ENCODE measurements around the gene SLC27A1.

The SLC27A1 gene

DNA sequence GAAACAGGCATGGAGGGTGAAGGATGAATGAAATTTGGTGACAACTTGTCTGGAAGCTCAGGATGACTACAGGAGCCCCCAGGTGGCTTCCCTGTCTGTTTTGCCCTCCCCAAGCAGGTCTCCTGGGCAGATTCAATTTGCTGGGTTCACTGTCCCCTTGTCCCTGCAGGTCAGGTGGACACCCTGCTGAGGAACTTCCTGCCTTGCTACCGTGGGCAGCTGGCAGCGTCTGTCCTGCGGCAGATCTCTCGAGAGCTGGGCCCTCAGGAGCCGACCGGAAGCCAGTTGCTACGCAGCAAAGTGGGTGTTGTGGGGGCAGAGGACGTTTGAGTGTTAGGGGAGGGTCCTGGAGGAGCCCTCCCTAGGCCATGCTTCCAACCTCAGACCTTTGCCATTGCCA, 60.3 kb downstream of the SLC27A1 start:
- DNase-seq (ENCODE audit: low spot score in 2 of 2) = no peak
- H3K27me3 Mint-ChIP-seq = no peaks in the 10 kb centered on the region

DNA sequence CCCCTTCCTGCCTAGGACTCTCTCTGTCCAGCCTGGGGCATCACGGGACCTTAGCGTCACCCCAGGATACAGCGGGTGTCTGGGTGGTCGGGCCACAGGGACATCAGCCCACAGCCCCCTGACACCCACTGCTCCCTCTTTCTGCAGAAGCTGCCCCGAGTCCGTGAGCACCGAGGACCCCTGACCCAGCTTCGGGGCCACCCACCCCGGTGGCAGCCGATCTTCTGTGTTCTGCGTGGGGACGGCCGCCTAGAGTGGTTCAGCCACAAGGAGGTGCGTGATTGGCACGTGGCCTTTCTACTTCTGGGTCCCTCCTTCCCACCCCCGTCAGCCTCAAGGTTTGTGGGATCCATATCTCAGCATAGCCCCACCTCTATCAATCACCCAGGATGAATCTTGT, 61.8 kb downstream of the SLC27A1 start:
- no peak overlapping the region for H3K27ac Mint-ChIP-seq (ENCODE audit: low read depth)
- no peak for ATAC-seq (replicated peaks; ENCODE audit: extremely low read depth, poor library complexity, severe bottlenecking)
- DNase-seq (ENCODE audit: low spot score in 2 of 2) = no peak
- H3K4me1 Mint-ChIP-seq = no peaks in the 10 kb centered on the region
- H3K27me3 Mint-ChIP-seq = no peaks in the 10 kb centered on the region
- no peaks in the 10 kb centered on the region for H3K9me3 Mint-ChIP-seq
- H3K36me3 Mint-ChIP-seq (ENCODE audit: insufficient read depth) = peaks cover 4% of the 10 kb centered on the region
- H3K4me3 Mint-ChIP-seq = no peak overlapping the region

More for the DNA sequence above, 60.3 kb downstream of the SLC27A1 start:
- no peak for ATAC-seq (replicated peaks; ENCODE audit: extremely low read depth, poor library complexity, severe bottlenecking)
- H3K27ac Mint-ChIP-seq (ENCODE audit: low read depth) = peak overlapping the region; percentile 57
- no peaks in the 10 kb centered on the region for H3K9me3 Mint-ChIP-seq
- H3K4me1 Mint-ChIP-seq = no peaks in the 10 kb centered on the region
- no peak overlapping the region for H3K4me3 Mint-ChIP-seq
- peaks cover 2% of the 10 kb centered on the region for H3K36me3 Mint-ChIP-seq (ENCODE audit: insufficient read depth)

DNA sequence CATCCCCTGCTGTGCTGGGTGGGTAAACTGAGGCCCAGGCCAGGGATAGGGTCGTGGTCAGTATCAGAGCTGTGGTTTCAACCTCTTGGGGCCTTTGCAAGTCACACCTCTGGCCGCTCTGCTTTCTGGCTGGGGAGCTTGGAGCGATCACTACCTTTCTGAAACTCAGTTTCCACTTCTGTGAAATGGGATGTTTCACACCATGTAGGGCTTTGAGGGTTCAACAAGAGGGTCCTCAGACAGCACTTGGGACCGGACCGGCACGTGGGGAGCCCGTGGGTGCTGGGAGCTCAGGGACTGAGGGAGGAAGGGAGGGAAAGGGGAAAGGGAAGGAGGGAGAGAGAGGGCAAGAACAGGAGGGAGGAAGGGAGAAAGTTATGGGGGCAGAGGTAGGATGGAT, 62.2 kb downstream of the SLC27A1 start:
- Mint-ChIP-seq H3K4me3 (no peak overlapping the region), H3K27ac (ENCODE audit: low read depth) (no peak overlapping the region), H3K36me3 (ENCODE audit: insufficient read depth) (peaks cover 4% of the 10 kb centered on the region), H3K4me1 (peaks cover under 1% of the 10 kb centered on the region), H3K27me3 (no peaks in the 10 kb centered on the region), H3K9me3 (no peaks in the 10 kb centered on the region)
- no peak for DNase-seq (ENCODE audit: low spot score in 2 of 2)
- ATAC-seq (replicated peaks; ENCODE audit: extremely low read depth, poor library complexity, severe bottlenecking) = no peak

DNA sequence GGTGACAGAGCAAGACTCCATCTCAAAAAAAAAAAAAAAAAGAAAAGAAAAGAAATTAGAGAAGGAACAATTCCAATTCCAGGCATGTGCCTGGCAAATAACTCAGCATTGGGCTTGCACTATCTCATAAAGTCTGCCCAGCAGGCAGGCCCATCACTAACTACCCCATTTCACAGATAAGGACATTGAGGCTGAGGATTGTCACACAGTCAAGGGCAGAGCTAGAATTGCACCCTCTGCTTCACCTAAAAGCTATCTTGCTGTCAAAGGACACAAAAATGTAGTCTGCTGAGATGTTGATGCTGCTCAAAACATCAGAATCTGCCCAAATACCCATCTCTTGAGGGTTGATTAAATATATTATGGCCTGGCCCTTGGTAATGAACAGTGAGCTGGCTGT, 64.4 kb downstream of the SLC27A1 start:
- DNase-seq (ENCODE audit: low spot score in 2 of 2) (no peak), ATAC-seq (replicated peaks; ENCODE audit: extremely low read depth, poor library complexity, severe bottlenecking) (no peak)
- Mint-ChIP-seq H3K9me3 (no peaks in the 10 kb centered on the region), H3K27me3 (no peaks in the 10 kb centered on the region), H3K4me1 (peaks cover 19% of the 10 kb centered on the region), H3K4me3 (no peak overlapping the region), H3K36me3 (ENCODE audit: insufficient read depth) (peaks cover 7% of the 10 kb centered on the region), H3K27ac (ENCODE audit: low read depth) (no peak overlapping the region)

DNA sequence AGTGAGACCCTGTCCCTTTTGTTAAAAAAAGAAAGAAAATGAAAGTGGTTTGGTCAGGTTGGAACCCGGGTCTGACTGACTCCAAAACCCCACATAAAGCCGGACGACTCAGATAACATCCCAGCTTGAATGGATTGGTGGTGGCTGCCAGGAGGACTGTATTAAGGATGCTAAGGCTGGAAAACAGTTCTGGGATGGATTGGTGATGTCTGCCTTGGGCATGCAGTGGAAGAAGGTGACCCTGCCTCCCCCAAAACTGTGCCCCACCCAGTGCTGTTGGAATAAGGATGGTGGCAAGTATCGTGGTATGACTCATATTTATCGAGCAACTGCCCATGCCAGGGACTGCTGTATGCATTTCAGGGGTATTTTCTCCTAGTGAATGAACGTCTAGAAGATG, 66.6 kb downstream of the SLC27A1 start:
- no peaks in the 10 kb centered on the region for H3K9me3 Mint-ChIP-seq
- no peak for ATAC-seq (replicated peaks; ENCODE audit: extremely low read depth, poor library complexity, severe bottlenecking)
- no peak overlapping the region for H3K4me3 Mint-ChIP-seq
- H3K4me1 Mint-ChIP-seq = peaks cover 20% of the 10 kb centered on the region
- H3K36me3 Mint-ChIP-seq (ENCODE audit: insufficient read depth) = peaks cover 7% of the 10 kb centered on the region
- no peak overlapping the region for H3K27ac Mint-ChIP-seq (ENCODE audit: low read depth)
- DNase-seq (ENCODE audit: low spot score in 2 of 2) = no peak
- no peaks in the 10 kb centered on the region for H3K27me3 Mint-ChIP-seq

DNA sequence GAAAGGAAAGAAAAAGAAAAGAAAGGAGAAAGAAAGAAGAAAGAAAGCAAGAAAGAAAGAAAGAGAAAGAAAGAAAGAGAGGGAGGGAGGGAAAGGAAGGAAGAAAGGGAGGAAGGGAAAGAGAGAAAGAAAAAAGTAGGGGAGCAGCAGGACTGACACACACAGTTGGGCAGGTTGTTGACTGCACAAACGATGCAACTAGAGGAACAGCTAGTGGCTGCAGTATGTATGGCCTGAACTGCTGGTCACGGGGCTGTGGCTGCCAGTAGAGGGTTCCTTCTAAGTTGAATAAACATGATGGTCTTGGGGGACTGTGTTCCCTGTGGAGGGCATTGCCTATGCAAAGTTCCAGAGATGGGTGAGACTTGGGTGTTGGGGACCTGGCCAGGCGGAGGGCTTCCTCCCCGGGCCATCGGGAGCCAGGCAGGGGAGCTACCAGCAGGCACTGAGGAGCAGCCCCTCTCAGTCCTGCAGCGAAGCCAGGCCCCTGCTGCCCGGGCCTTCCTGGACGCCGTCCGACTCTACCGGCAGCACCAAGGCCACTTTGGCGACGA, 68.4 kb downstream of the SLC27A1 start:
- H3K4me1 Mint-ChIP-seq = peaks cover 20% of the 10 kb centered on the region
- peak overlapping the region; percentile 82 for H3K27ac Mint-ChIP-seq (ENCODE audit: low read depth)
- H3K9me3 Mint-ChIP-seq = no peaks in the 10 kb centered on the region
- H3K27me3 Mint-ChIP-seq = no peaks in the 10 kb centered on the region
- peaks cover 7% of the 10 kb centered on the region for H3K36me3 Mint-ChIP-seq (ENCODE audit: insufficient read depth)
- DNase-seq (ENCODE audit: low spot score in 2 of 2) (no peak), ATAC-seq (replicated peaks; ENCODE audit: extremely low read depth, poor library complexity, severe bottlenecking) (no peak)
- H3K4me3 Mint-ChIP-seq = peak overlapping the region; percentile 89

DNA sequence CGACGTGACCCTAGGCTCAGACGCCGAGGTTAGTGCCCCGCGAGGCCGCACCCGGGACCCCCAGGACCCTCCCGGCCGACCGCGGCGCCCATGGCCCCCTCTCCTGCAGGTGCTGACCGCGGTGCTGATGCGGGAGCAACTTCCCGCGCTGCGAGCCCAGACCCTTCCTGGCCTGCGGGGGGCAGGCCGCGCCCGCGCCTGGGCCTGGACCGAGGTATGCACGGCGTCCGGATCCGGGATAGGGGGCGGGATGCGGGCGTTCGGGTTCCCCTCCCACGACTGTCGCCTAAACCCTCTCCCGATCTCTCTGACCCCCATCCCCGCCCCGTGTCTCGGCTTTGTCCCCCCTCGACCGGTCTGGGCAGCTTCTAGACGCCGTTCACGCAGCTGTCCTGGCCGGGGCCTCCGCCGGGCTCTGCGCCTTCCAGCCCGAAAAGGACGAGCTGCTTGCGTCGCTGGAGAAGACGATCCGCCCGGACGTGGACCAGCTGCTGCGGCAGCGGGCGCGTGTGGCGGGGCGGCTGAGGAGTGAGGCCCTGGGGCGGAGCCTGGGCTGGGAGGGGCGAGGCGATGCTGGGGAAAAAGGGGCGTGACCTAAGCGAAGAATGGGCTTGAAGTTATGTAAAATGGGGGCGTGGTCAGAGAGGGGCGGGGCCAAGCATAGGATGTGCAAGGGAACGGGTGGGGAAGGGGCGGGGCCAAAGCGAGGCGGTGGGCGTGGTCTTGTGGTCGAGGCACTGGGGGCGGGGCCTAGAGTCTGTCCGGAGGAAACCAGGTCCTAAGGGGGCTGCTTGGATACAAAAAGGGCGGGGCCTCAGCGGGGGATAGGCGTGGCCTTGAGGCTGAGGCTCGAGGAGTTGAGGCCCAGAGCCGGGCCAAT, 69.2 kb downstream of the SLC27A1 start:
- no peaks in the 10 kb centered on the region for H3K9me3 Mint-ChIP-seq
- H3K27ac Mint-ChIP-seq (ENCODE audit: low read depth) = peak overlapping the region; percentile 87
- no peaks in the 10 kb centered on the region for H3K27me3 Mint-ChIP-seq

DNA sequence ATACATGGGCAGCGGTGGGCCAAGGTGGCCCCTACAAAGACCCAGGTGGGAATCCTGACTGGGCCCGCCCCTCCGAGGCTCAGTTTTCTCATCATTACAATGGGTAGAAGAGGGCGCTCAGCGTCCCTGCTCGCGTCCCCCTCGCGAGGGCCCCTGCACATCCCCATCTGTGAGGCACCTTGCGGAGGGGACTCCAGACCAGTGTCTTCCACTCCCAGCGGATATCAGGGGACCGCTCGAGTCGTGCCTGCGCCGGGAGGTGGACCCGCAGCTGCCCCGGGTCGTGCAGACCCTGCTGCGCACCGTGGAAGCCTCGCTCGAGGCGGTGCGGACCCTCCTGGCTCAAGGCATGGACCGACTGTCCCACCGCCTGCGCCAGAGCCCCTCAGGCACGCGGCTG, 69.8 kb downstream of the SLC27A1 start:
- no peaks in the 10 kb centered on the region for H3K9me3 Mint-ChIP-seq
- no peak for ATAC-seq (replicated peaks; ENCODE audit: extremely low read depth, poor library complexity, severe bottlenecking)
- no peaks in the 10 kb centered on the region for H3K27me3 Mint-ChIP-seq
- H3K4me1 Mint-ChIP-seq = peaks cover 21% of the 10 kb centered on the region
- peak overlapping the region; percentile 87 for H3K27ac Mint-ChIP-seq (ENCODE audit: low read depth)
- no peak overlapping the region for H3K4me3 Mint-ChIP-seq
- DNase-seq (ENCODE audit: low spot score in 2 of 2) = no peak
- peaks cover 7% of the 10 kb centered on the region for H3K36me3 Mint-ChIP-seq (ENCODE audit: insufficient read depth)

More for the DNA sequence above, 69.2 kb downstream of the SLC27A1 start:
- Mint-ChIP-seq H3K4me3 (peak overlapping the region; percentile 89), H3K4me1 (peaks cover 20% of the 10 kb centered on the region), H3K36me3 (ENCODE audit: insufficient read depth) (peaks cover 7% of the 10 kb centered on the region)
- peak; percentile 90 for ATAC-seq (replicated peaks; ENCODE audit: extremely low read depth, poor library complexity, severe bottlenecking)
- peak; percentile 97 for DNase-seq (ENCODE audit: low spot score in 2 of 2)

DNA sequence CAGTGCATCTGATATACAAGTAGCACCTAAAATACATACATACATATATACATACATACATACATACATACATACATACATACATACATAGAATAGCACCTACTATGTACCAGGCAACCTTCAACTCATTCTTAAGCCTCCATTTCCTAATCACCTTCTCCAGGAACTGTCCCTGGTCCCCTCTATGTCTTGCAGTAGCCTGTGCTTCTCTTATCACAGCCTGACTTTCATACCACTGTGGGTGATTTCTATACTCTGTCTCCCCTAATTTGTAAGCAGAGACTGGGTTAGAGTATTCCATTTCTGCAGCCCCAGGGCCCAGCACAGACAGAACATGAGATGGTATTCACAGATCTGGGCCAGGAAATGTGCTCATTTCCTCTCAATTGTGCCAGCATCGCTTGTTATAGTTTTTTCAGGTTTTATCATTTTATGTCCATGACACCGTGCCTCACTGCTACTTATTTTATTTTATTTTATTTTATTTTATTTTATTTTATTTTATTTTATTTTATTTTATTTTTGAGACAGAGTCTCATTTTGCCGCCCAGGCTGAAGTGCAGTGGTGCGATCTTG, 70.9 kb downstream of the SLC27A1 start:
- Mint-ChIP-seq H3K4me1 (peaks cover 25% of the 10 kb centered on the region), H3K27me3 (no peaks in the 10 kb centered on the region), H3K4me3 (no peak overlapping the region), H3K36me3 (ENCODE audit: insufficient read depth) (peaks cover 7% of the 10 kb centered on the region), H3K27ac (ENCODE audit: low read depth) (no peak overlapping the region), H3K9me3 (no peaks in the 10 kb centered on the region)
- DNase-seq (ENCODE audit: low spot score in 2 of 2) (no peak), ATAC-seq (replicated peaks; ENCODE audit: extremely low read depth, poor library complexity, severe bottlenecking) (no peak)

DNA sequence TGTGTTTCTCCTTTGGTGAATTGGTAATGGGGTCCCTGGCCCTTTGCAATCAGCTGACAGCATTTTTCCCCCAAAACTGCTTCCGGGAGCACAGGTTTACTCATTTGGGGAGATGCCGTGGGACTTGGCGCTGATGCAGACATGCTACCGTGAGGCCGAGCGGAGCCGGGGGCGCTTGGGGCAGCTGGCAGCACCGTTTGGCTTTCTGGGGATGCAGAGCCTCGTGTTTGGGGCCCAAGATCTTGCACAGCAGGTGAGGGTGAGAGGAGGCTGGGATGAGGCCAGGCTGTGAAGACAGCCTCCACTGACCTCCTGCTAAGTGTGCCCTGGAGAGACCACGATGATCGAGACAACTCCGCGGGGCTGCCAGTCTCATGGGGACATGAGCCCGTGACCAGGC, 71.7 kb downstream of the SLC27A1 start:
- no peak overlapping the region for H3K4me3 Mint-ChIP-seq
- peaks cover 7% of the 10 kb centered on the region for H3K36me3 Mint-ChIP-seq (ENCODE audit: insufficient read depth)
- no peak overlapping the region for H3K27ac Mint-ChIP-seq (ENCODE audit: low read depth)
- H3K4me1 Mint-ChIP-seq = peaks cover 25% of the 10 kb centered on the region
- no peaks in the 10 kb centered on the region for H3K27me3 Mint-ChIP-seq
- ATAC-seq (replicated peaks; ENCODE audit: extremely low read depth, poor library complexity, severe bottlenecking) (no peak), DNase-seq (ENCODE audit: low spot score in 2 of 2) (no peak)
- H3K9me3 Mint-ChIP-seq = no peaks in the 10 kb centered on the region

DNA sequence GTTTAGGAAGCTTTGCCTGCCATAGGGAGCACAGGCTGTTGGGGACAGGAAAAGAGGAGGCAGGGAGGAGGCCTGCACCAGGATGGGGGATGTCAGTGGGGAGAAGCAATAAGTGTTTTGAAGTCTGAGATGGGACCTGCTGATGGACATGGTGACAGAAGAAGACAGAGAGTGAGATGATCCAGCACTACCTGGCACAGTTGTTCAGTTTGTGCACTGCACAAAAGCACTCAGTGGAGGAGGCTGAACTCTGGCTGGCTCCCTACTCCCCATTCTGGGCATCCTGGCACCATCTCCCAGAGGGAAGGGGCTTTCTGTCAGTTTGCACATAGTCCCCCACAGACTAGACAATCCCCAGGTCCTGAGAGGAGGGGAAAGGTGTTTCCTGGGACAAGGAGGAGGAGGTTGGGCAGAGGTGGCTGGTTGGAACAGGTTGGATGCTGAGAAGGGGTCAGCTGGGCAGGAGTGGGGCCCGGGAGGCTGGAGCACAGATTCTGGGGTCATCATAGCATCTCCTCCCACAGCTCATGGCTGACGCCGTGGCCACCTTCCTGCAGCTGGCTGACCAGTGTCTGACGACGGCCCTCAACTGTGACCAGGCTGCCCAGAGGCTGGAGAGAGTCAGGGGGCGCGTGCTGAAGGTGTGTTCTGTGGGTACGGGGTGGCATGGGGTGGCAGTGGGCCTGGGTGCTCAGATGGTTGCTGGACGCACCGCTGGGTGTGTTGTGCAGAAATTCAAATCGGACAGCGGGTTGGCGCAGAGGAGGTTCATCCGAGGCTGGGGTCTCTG, 72.7 kb downstream of the SLC27A1 start:
- Mint-ChIP-seq H3K4me3 (no peak overlapping the region), H3K9me3 (no peaks in the 10 kb centered on the region), H3K27ac (ENCODE audit: low read depth) (no peak overlapping the region), H3K36me3 (ENCODE audit: insufficient read depth) (peaks cover 7% of the 10 kb centered on the region), H3K27me3 (no peaks in the 10 kb centered on the region), H3K4me1 (peaks cover 21% of the 10 kb centered on the region)
- no peak for DNase-seq (ENCODE audit: low spot score in 2 of 2)
- no peak for ATAC-seq (replicated peaks; ENCODE audit: extremely low read depth, poor library complexity, severe bottlenecking)

DNA sequence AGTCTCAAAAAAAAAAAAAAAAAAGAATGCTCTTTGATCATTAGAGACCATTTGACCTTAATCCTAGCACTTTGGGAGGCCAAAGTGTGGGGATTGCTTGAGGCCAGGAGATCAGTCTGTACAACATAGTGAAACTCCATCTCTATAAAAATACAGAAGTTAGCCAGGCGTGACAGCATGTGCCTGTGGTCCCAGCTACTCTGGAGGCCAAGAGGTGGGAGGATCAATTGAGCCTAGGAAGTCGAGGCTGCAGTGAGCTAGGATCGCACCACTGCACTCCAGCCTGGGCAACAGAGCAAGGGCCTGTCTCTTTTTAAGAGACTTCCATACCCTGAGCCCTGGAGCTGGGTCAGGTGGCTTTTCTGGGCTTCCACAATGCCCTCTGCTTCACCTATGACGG, 73.7 kb downstream of the SLC27A1 start:
- DNase-seq (ENCODE audit: low spot score in 2 of 2) = no peak
- ATAC-seq (replicated peaks; ENCODE audit: extremely low read depth, poor library complexity, severe bottlenecking) = no peak
- H3K9me3 Mint-ChIP-seq = no peaks in the 10 kb centered on the region
- H3K27ac Mint-ChIP-seq (ENCODE audit: low read depth) = no peak overlapping the region
- H3K36me3 Mint-ChIP-seq (ENCODE audit: insufficient read depth) = peaks cover 7% of the 10 kb centered on the region
- no peaks in the 10 kb centered on the region for H3K27me3 Mint-ChIP-seq
- H3K4me1 Mint-ChIP-seq = peaks cover 12% of the 10 kb centered on the region
- no peak overlapping the region for H3K4me3 Mint-ChIP-seq
